ENCODE results near the gene TMEM41B. TPM values are rescaled to one million over a fixed set of nuclear protein-coding genes. Genes with fewer than 3 reads are reported as not detected.

The TMEM41B gene
- total RNA-seq, 1 donor from 2014 or later, result 31.6 TPM

- peak; percentile 6 for DNase-seq (ENCODE audit: low spot score)
- H3K9me3 Mint-ChIP-seq (ENCODE audit: unreplicated experiment), result no peaks in the 10 kb centered on the region
- H3K27me3 Mint-ChIP-seq (ENCODE audit: unreplicated experiment), result peaks cover 1% of the 10 kb centered on the region
- peaks cover 30% of the 10 kb centered on the region for H3K4me1 Mint-ChIP-seq (ENCODE audit: unreplicated experiment)
- peak overlapping the region; percentile 98 for H3K27ac Mint-ChIP-seq (ENCODE audit: unreplicated experiment)
- peak overlapping the region; percentile 87 for H3K4me3 Mint-ChIP-seq (ENCODE audit: unreplicated experiment)
- no peak for TF ChIP-seq CTCF (IDR thresholded peaks at IDR 0.05; ENCODE audit: unreplicated experiment)
- H3K36me3 Mint-ChIP-seq (ENCODE audit: low read depth, unreplicated experiment), result peaks cover 6% of the 10 kb centered on the region
Observed at GRCh38 chr11:9315078-9315688, 790 bp upstream of the TMEM41B start.

GRCh38 chr11:9313648-9314290 lies 624 bp downstream of the TMEM41B start:
- TF ChIP-seq CTCF (IDR thresholded peaks at IDR 0.05; ENCODE audit: unreplicated experiment), result no peak
- DNase-seq (ENCODE audit: low spot score), result peak; percentile 39
- peak overlapping the region; percentile 89 for H3K27ac Mint-ChIP-seq (ENCODE audit: unreplicated experiment)

GRCh38 chr11:9310485-9311090 lies 3.8 kb downstream of the TMEM41B start:
- H3K27me3 Mint-ChIP-seq (ENCODE audit: unreplicated experiment), result peaks cover 1% of the 10 kb centered on the region
- no peak overlapping the region for H3K27ac Mint-ChIP-seq (ENCODE audit: unreplicated experiment)
- no peak for TF ChIP-seq CTCF (IDR thresholded peaks at IDR 0.05; ENCODE audit: unreplicated experiment)
- no peaks in the 10 kb centered on the region for H3K9me3 Mint-ChIP-seq (ENCODE audit: unreplicated experiment)
- no peak overlapping the region for H3K4me3 Mint-ChIP-seq (ENCODE audit: unreplicated experiment)
- H3K36me3 Mint-ChIP-seq (ENCODE audit: low read depth, unreplicated experiment), result peaks cover 6% of the 10 kb centered on the region
- H3K4me1 Mint-ChIP-seq (ENCODE audit: unreplicated experiment), result peaks cover 23% of the 10 kb centered on the region
- DNase-seq (ENCODE audit: low spot score), result no peak

More at GRCh38 chr11:9313648-9314290, 624 bp downstream of the TMEM41B start:
- Mint-ChIP-seq H3K4me1 (ENCODE audit: unreplicated experiment) (peaks cover 24% of the 10 kb centered on the region), H3K27me3 (ENCODE audit: unreplicated experiment) (peaks cover 1% of the 10 kb centered on the region), H3K4me3 (ENCODE audit: unreplicated experiment) (peak overlapping the region; percentile 98), H3K9me3 (ENCODE audit: unreplicated experiment) (no peaks in the 10 kb centered on the region), H3K36me3 (ENCODE audit: low read depth, unreplicated experiment) (peaks cover 6% of the 10 kb centered on the region)

- no peak overlapping the region for H3K4me3 Mint-ChIP-seq (ENCODE audit: unreplicated experiment)
- no peaks in the 10 kb centered on the region for H3K36me3 Mint-ChIP-seq (ENCODE audit: low read depth, unreplicated experiment)
- H3K27ac Mint-ChIP-seq (ENCODE audit: unreplicated experiment), result no peak overlapping the region
- DNase-seq (ENCODE audit: low spot score), result no peak
- TF ChIP-seq CTCF (IDR thresholded peaks at IDR 0.05; ENCODE audit: unreplicated experiment), result no peak
- no peaks in the 10 kb centered on the region for H3K9me3 Mint-ChIP-seq (ENCODE audit: unreplicated experiment)
- peaks cover 2% of the 10 kb centered on the region for H3K4me1 Mint-ChIP-seq (ENCODE audit: unreplicated experiment)
- H3K27me3 Mint-ChIP-seq (ENCODE audit: unreplicated experiment), result no peaks in the 10 kb centered on the region
Observed at GRCh38 chr11:9304178-9304577, 10.2 kb downstream of the TMEM41B start.

- TF ChIP-seq CTCF (IDR thresholded peaks at IDR 0.05; ENCODE audit: unreplicated experiment), result no peak
- no peaks in the 10 kb centered on the region for H3K36me3 Mint-ChIP-seq (ENCODE audit: low read depth, unreplicated experiment)
- no peaks in the 10 kb centered on the region for H3K4me1 Mint-ChIP-seq (ENCODE audit: unreplicated experiment)
- H3K4me3 Mint-ChIP-seq (ENCODE audit: unreplicated experiment), result no peak overlapping the region
- H3K9me3 Mint-ChIP-seq (ENCODE audit: unreplicated experiment), result no peaks in the 10 kb centered on the region
- no peak overlapping the region for H3K27ac Mint-ChIP-seq (ENCODE audit: unreplicated experiment)
- DNase-seq (ENCODE audit: low spot score), result no peak
- H3K27me3 Mint-ChIP-seq (ENCODE audit: unreplicated experiment), result no peaks in the 10 kb centered on the region
Observed at GRCh38 chr11:9302448-9302847, 11.9 kb downstream of the TMEM41B start.
